ENCODE results near the gene RIPOR1.

- TF ChIP-seq CTCF (IDR thresholded peaks at IDR 0.05) (no peak), POLR2A (IDR thresholded peaks at IDR 0.05) (no peak)
Observed at GRCh38 chr16:67551972-67552371, 23.3 kb downstream of the RIPOR1 start.
